ENCODE data around the gene ABCC10.

DNA sequence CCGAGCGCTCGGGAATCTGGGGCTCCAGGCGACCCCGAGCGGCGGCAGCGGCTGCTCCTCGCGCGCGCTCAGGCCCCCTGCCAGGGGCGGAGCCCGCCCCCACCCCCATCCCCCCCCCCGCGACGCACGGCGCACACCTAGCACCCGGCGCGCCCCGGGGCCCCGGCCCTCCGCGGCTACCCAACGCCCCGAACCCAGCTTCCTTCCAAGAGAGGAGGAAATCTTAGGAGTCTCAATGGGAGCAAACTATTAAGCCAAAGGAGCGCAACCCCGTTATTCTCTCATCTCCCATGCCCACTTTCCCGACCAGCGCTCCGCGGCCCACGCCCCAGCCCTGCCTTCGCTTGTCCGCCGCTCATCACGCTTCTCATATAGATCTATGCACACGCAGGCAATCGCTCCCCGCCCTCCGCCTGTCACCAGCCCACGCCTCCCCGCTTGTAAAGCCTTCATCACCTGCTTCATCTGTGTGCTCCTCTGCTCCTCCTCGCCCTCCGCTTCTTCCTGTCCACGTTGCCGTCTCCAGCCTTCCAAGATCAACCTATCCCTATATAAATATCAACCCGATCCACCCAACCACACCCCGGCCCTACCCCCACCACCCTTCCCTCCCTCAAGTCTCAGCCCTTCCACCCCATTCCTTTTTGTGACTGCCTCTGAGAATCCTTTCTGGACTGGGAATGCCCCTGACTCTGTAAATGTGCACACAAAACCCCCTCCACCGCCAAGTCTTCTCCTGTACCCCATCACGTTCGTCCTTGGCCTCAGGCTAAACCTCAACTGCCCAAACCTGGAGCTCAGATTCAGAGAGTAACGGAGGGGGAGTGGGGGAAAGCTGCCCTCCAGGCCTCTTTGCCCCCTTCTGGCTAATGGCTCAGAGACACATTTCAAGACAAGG is 28.4 kb downstream of the ABCC10 start, which contains the start of gene DLK2:
- no peak for TF ChIP-seq CTCF (IDR thresholded peaks at IDR 0.05)
- TF ChIP-seq EP300 (IDR thresholded peaks at IDR 0.05) = no peak
- TF ChIP-seq POLR2A (IDR thresholded peaks at IDR 0.05) = no peak
- TF ChIP-seq POLR2AphosphoS5 (IDR thresholded peaks at IDR 0.05) = no peak

All from upper lobe of left lung (tissue), 4 donors.